ENCODE measurements around the gene ETS2.

ETS2 gene

DNA sequence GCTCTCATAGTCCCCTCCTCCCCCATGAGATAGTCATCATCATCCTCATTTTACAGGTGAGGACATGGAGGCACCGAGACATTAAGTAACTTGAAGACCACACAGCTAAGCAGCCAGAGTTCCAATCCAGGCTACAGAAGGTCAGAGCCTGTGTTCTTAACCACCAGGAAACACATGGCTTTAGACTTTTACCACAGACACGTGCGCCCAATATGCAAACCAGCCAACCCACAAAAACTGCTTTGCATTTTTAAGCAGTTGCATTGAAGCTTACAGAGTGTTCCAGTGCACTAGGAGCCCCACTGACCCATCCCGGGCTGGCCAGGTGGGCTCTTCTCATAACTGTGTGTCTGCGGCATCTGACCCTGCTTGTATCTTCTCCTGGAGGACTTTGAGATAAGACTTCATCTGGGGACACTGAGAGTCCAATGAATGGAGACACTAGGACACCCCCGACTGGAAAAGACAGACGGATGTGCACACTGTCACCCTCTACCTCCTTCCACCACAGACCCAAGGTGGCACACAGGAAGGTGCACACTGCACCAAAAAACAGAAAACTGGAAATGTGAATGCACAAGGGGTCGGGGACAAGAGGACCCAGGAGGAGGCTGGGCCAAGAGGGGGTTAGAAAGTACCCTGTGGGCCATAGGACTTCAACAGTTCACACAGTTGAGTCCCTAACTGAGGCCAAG is 56.4 kb downstream of the ETS2 start:
- H3K9me3 ChIP-seq (ENCODE audit: control insufficient read depth, insufficient read depth, low read length), result no peaks in the 10 kb centered on the region
- H3K4me3 ChIP-seq (ENCODE audit: low read depth, low read length), result no peak overlapping the region
- no peaks in the 10 kb centered on the region for H3K27me3 ChIP-seq (ENCODE audit: control insufficient read depth, insufficient read depth, low read length)
- no peaks in the 10 kb centered on the region for H3K36me3 ChIP-seq (ENCODE audit: control insufficient read depth, insufficient read depth, low read length)
- no peak overlapping the region for H3K9ac ChIP-seq (ENCODE audit: low read depth, low read length)
- peaks cover 3% of the 10 kb centered on the region for H3K4me1 ChIP-seq (ENCODE audit: control insufficient read depth, insufficient read depth, low read length)

DNA sequence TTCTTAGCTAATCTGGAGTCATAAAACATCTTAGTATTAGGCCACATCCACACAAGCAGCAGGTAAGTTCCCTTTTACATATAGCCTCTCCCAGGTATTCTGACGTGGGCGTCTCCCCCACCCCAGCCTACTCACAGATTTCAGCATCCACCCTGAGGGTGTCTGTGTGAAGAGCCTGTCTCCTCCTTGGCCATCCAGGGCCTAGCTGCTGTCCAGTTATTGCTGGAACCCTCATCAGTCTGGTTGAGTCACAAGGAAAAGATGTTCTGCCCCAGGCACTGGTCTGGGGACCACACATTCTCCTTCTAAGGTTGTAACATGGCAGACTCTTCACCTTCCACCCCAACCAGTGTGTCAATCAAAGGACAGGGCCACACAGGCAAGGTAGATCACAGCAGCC is 57.6 kb downstream of the ETS2 start:
- H3K9ac ChIP-seq (ENCODE audit: low read depth, low read length), result no peak overlapping the region
- H3K9me3 ChIP-seq (ENCODE audit: control insufficient read depth, insufficient read depth, low read length), result no peaks in the 10 kb centered on the region
- H3K4me1 ChIP-seq (ENCODE audit: control insufficient read depth, insufficient read depth, low read length), result peaks cover 3% of the 10 kb centered on the region
- H3K4me3 ChIP-seq (ENCODE audit: low read depth, low read length), result no peak overlapping the region
- no peaks in the 10 kb centered on the region for H3K36me3 ChIP-seq (ENCODE audit: control insufficient read depth, insufficient read depth, low read length)
- H3K27me3 ChIP-seq (ENCODE audit: control insufficient read depth, insufficient read depth, low read length), result no peaks in the 10 kb centered on the region

DNA sequence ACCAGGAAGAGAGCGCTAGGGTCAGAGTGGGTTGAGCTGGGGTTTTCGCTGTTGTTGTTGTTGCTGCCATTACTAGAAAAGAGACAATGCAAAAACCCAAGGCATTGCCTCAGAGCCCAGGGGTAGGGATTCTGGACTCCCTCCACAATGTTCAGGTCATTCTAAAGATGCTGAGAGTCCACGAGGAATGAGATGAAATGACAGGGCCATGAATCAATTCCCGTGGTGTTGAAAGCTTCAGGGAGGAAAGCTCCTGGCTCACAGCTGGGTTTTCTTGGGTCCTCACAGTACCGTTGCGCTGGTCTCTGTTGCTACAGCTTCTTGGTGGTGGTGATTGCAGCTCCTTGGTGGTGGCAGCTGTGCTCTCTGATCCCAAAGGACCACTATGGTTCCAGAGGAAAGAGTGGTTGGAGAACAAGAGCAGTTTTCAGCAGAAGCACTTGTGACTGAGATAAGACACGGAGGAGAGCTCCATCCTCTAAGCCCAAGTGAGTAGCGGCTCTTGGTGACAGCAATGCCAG is 58.2 kb downstream of the ETS2 start:
- Histone ChIP-seq H3K4me3 (ENCODE audit: low read depth, low read length) (no peak overlapping the region), H3K9me3 (ENCODE audit: control insufficient read depth, insufficient read depth, low read length) (no peaks in the 10 kb centered on the region), H3K36me3 (ENCODE audit: control insufficient read depth, insufficient read depth, low read length) (no peaks in the 10 kb centered on the region), H3K27me3 (ENCODE audit: control insufficient read depth, insufficient read depth, low read length) (no peaks in the 10 kb centered on the region), H3K9ac (ENCODE audit: low read depth, low read length) (no peak overlapping the region), H3K4me1 (ENCODE audit: control insufficient read depth, insufficient read depth, low read length) (peaks cover 3% of the 10 kb centered on the region)

DNA sequence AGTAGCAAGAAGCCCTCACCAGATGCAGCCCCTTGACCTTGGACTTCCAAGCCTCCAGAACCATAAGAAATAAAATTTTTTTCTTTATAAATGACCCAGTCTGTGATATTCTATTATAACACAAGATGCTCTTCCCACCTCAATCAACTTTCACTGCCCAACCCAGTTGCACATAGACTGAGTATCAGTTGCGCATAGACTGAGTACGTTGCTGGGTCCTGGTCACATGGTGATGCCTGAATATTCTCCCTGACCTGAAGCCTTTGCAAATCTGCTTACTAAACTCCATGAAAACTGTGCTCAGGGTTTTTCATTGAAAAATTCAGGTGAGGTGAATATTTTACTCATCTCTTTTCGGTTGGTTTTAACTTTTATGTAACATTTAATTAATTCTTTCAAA is 59.2 kb downstream of the ETS2 start:
- no peak overlapping the region for H3K9ac ChIP-seq (ENCODE audit: low read depth, low read length)
- H3K9me3 ChIP-seq (ENCODE audit: control insufficient read depth, insufficient read depth, low read length), result no peaks in the 10 kb centered on the region
- no peaks in the 10 kb centered on the region for H3K36me3 ChIP-seq (ENCODE audit: control insufficient read depth, insufficient read depth, low read length)
- no peaks in the 10 kb centered on the region for H3K27me3 ChIP-seq (ENCODE audit: control insufficient read depth, insufficient read depth, low read length)
- H3K4me3 ChIP-seq (ENCODE audit: low read depth, low read length), result no peak overlapping the region
- H3K4me1 ChIP-seq (ENCODE audit: control insufficient read depth, insufficient read depth, low read length), result peaks cover 3% of the 10 kb centered on the region

DNA sequence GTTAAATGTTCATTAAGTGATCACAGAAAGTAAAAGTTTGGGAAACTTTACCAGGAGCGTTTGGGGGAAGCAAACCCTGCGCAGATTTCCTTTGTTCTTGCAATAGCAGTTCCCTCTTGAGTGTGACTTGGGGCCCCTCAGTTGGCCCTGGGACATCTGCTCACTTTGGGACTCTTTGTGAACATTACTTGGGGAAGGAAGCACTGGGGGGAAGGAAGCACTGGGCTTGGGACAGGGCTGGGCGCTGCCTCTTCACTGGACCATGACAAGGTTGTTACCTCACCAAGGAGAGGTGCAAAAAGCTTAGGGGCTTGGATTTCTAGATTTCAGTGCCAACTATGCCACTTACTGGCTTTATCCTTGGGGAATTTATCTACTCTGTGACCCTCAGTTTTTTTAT is 63.5 kb downstream of the ETS2 start:
- Histone ChIP-seq H3K9ac (ENCODE audit: low read depth, low read length) (no peak overlapping the region), H3K27me3 (ENCODE audit: control insufficient read depth, insufficient read depth, low read length) (no peaks in the 10 kb centered on the region), H3K9me3 (ENCODE audit: control insufficient read depth, insufficient read depth, low read length) (no peaks in the 10 kb centered on the region), H3K4me3 (ENCODE audit: low read depth, low read length) (no peak overlapping the region), H3K4me1 (ENCODE audit: control insufficient read depth, insufficient read depth, low read length) (peaks cover 3% of the 10 kb centered on the region), H3K36me3 (ENCODE audit: control insufficient read depth, insufficient read depth, low read length) (no peaks in the 10 kb centered on the region)

DNA sequence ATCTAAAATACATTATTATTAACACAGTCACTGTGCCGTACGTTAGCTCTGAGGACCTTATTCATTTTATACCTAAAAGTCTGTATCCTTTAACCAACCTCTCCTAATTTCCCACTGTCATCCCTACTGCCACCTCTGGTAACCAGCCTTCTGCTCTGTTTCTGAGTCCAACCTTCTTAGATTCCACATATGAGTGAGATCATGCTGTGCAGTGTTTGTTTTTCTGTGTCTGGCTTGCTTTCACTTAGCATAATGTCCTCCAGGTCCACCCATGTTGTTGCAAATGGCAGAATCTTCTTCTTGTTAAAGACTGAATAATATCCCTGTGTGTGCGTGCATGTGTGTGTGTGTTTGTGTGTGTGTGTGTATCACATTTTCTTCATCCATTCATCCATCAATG is 64.2 kb downstream of the ETS2 start:
- Histone ChIP-seq H3K27me3 (ENCODE audit: control insufficient read depth, insufficient read depth, low read length) (no peaks in the 10 kb centered on the region), H3K36me3 (ENCODE audit: control insufficient read depth, insufficient read depth, low read length) (no peaks in the 10 kb centered on the region), H3K4me3 (ENCODE audit: low read depth, low read length) (no peak overlapping the region), H3K9me3 (ENCODE audit: control insufficient read depth, insufficient read depth, low read length) (no peaks in the 10 kb centered on the region), H3K4me1 (ENCODE audit: control insufficient read depth, insufficient read depth, low read length) (peaks cover 3% of the 10 kb centered on the region), H3K9ac (ENCODE audit: low read depth, low read length) (no peak overlapping the region)
